PC-9 (cell line): ENCODE results near the gene COL25A1. TPM values are rescaled to one million over a fixed set of nuclear protein-coding genes. Genes with fewer than 3 reads are reported as not detected.

Source experiments
- BruUV-seq: library from RNA; stranded (reverse); fragments of 400-500 nt; replicated peaks from 2 replicates; lab custom pipeline; 2021; lab: Mats Ljungman, UMichigan
- CTCF ChIA-PET: fragments of 300-600 bp; sonication (Branson Sonifier 250); formaldehyde crosslinking; loops from one replicate; lab custom pipeline; 2022; ENCODE audit warnings: antibody characterized with exemption; lab: Charles Lee
- POLR2A ChIA-PET: fragments of 300-600 bp; sonication (Branson Sonifier 250); formaldehyde crosslinking; loops from one replicate; lab custom pipeline; 2022; ENCODE audit warnings: antibody characterized with exemption; ENCODE audit not compliant: unreplicated experiment; lab: Charles Lee
- DNase-seq, 2 experiments: peaks; one replicate each; pipeline versions ENCODE4 v3.0.0 to v3.0.0-alpha.2; 2015 to 2022; ENCODE audit warnings: mixed read lengths in 1 of 2
- H2AFZ ChIP-seq: fragments of 200-600 bp; sonication (generic); 2 replicates; pipeline ENCODE4 v1.8.1; 2017; ENCODE audit warnings: antibody characterized with exemption
- H3F3A ChIP-seq: fragments of 200-600 bp; sonication (generic); 2 replicates; pipeline ENCODE4 v1.8.1; 2017; ENCODE audit warnings: antibody characterized with exemption, mild to moderate bottlenecking, low read depth; ENCODE audit not compliant: insufficient read depth
- H3K27ac ChIP-seq: fragments of 200-600 bp; sonication (generic); 2 replicates; pipeline ENCODE4 v1.6.1; 2016; ENCODE audit warnings: mixed run types
- H3K27me3 ChIP-seq: fragments of 200-600 bp; sonication (generic); 2 replicates; pipeline ENCODE4 v1.6.1; 2016; ENCODE audit warnings: low read depth, mixed run types; ENCODE audit not compliant: insufficient read depth
- H3K36me3 ChIP-seq: fragments of 200-600 bp; sonication (generic); 2 replicates; pipeline ENCODE4 v1.6.1; 2016; ENCODE audit warnings: low read depth, mixed run types
- H3K4me1 ChIP-seq: fragments of 200-600 bp; sonication (generic); replicated peaks from 2 replicates; pipeline ENCODE4 v1.6.1; 2016; ENCODE audit warnings: mixed run types; ENCODE audit not compliant: insufficient read depth
- H3K4me2 ChIP-seq: fragments of 200-600 bp; sonication (generic); 2 replicates; pipeline ENCODE4 v1.6.1; 2017; ENCODE audit warnings: mixed run types
- H3K4me3 ChIP-seq: fragments of 200-600 bp; sonication (generic); 2 replicates; pipeline ENCODE4 v1.6.1; 2016; ENCODE audit warnings: mixed run types
- H3K79me2 ChIP-seq: fragments of 200-600 bp; sonication (generic); 2 replicates; pipeline ENCODE4 v1.6.1; 2017; ENCODE audit warnings: low read depth, mixed run types
- H3K9me2 ChIP-seq: fragments of 200-600 bp; sonication (generic); 2 replicates; pipeline ENCODE4 v1.8.1; 2017; ENCODE audit warnings: mild to moderate bottlenecking; ENCODE audit not compliant: insufficient read depth
- H3K9me3 ChIP-seq: fragments of 200-600 bp; sonication (generic); 2 replicates; pipeline ENCODE4 v1.8.1; 2016; ENCODE audit warnings: low read depth; ENCODE audit not compliant: insufficient read depth
- H4K20me1 ChIP-seq: fragments of 200-600 bp; sonication (generic); 2 replicates; pipeline ENCODE4 v1.8.1; 2017; ENCODE audit not compliant: insufficient read depth
- EZH2 ChIP-seq: fragments of 200-600 bp; sonication (generic); IDR thresholded peaks from 2 replicates; pipeline ENCODE4 v1.8.0; 2017; ENCODE audit warnings: antibody characterized with exemption, low read depth
- intact Hi-C: fragments of 100-400 bp; cut with micrococcal nuclease; formaldehyde crosslinking; loops from one replicate; pipeline ENCODE4 v1.10.0; 2022; ENCODE audit not compliant: unreplicated experiment
- total RNA-seq: library from RNA; stranded (reverse); gene quantifications from 2 replicates; pipeline ENCODE4 v1.2.3, GENCODE V29; 2021
- TF ChIP-seq, protein P1 (sequence below): fragments of 200-600 bp; sonication (generic); conservative IDR thresholded peaks from 2 replicates; pipeline ENCODE4 v1.6.1; 2017; ENCODE audit warnings: mixed run types, antibody characterized with exemption, mild to moderate bottlenecking, moderate library complexity

The COL25A1 gene
- total RNA-seq, 1 experiment from 2014 or later = not detected

DNA sequence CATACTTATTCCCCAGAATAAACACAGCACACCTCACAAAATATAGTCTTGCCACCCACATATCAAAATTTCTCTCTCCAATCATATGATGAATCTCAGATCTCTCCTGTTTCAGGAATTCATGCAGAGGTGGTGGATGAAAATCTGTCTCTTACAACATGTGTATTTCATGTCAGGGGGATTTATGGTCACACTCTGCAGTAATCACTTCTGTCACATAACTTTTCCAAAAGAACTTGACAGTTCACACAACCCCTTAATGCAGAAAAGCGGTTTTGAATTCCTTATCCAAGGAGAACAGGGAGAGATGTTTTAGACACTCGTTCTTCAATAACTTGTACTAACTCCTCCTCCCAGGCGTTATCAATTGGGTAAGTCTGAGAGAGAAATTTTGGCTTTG is 359.1 kb downstream of the COL25A1 start:
- no peak for DNase-seq
- Histone ChIP-seq H3K9me3 (no peaks in the 10 kb centered on the region), H3F3A (no peaks in the 10 kb centered on the region), H3K4me3 (no peak overlapping the region), H3K36me3 (no peaks in the 10 kb centered on the region), H4K20me1 (no peaks in the 10 kb centered on the region), H3K4me1 (no peaks in the 10 kb centered on the region), H2AFZ (no peak overlapping the region), H3K79me2 (no peaks in the 10 kb centered on the region), H3K4me2 (no peak overlapping the region), H3K27ac (no peak overlapping the region), H3K27me3 (no peaks in the 10 kb centered on the region), H3K9me2 (no peaks in the 10 kb centered on the region)
- intact Hi-C loops = no loop called here
- no peak for TF ChIP-seq EZH2
- TF ChIP-seq, protein P1, sequence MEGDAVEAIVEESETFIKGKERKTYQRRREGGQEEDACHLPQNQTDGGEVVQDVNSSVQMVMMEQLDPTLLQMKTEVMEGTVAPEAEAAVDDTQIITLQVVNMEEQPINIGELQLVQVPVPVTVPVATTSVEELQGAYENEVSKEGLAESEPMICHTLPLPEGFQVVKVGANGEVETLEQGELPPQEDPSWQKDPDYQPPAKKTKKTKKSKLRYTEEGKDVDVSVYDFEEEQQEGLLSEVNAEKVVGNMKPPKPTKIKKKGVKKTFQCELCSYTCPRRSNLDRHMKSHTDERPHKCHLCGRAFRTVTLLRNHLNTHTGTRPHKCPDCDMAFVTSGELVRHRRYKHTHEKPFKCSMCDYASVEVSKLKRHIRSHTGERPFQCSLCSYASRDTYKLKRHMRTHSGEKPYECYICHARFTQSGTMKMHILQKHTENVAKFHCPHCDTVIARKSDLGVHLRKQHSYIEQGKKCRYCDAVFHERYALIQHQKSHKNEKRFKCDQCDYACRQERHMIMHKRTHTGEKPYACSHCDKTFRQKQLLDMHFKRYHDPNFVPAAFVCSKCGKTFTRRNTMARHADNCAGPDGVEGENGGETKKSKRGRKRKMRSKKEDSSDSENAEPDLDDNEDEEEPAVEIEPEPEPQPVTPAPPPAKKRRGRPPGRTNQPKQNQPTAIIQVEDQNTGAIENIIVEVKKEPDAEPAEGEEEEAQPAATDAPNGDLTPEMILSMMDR = no peak
- POLR2A ChIA-PET = no interaction called here
- BruUV-seq = no TSS peak
- CTCF ChIA-PET = no interaction called here

DNA sequence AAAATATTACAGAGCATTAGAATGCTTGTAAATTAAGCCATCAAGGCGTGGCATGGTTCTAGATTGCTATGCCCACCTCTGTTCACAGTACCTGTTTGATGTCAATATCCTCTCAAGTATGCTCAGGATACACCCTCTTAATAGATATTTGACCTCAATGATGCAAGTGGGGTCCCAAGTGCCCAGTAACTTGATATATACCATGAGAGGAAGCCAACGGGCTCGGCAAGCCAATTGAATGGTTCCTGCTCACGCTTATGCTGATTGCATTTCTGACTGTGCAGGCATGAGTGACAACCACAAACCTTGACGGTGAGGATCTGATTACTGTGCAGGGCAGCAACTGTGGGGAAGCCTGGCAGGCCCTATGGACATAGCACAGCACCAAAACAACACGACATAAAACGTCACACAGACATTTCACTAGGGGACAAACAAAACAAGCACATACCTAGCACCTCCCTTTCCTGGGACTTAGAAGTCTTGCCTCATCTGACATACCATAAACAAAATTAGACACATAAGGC is 360.5 kb downstream of the COL25A1 start:
- Histone ChIP-seq H3K79me2 (no peaks in the 10 kb centered on the region), H3K36me3 (no peaks in the 10 kb centered on the region), H2AFZ (no peak overlapping the region), H3K9me2 (no peaks in the 10 kb centered on the region), H3K9me3 (no peaks in the 10 kb centered on the region), H4K20me1 (no peaks in the 10 kb centered on the region), H3K4me1 (no peaks in the 10 kb centered on the region), H3K4me2 (no peak overlapping the region), H3K27ac (no peak overlapping the region), H3F3A (no peaks in the 10 kb centered on the region), H3K27me3 (no peaks in the 10 kb centered on the region), H3K4me3 (no peak overlapping the region)
- intact Hi-C loops = no loop called here
- BruUV-seq = no TSS peak
- ChIA-PET POLR2A (no interaction called here), CTCF (no interaction called here)
- DNase-seq = no peak
- TF ChIP-seq, protein P1 = no peak
- TF ChIP-seq EZH2 = no peak

DNA sequence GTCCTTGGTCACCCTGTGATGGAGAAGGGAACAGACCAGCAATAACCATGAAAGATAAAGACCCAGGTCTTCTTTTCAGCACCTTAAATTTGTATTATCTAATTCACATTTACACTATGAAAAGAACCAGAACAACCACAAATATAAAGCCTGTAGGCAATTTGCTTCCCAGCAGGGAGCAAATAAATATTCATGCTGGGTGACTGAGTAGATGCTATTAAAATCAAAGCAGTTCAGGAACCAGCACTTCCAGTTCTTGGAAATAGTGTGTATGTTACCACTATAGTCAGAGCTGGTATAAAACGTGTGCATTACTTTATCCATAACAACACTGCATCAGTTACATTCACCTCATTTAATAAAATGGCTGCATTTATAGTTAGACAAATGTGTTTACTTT is 361.8 kb downstream of the COL25A1 start:
- Histone ChIP-seq H3K9me2 (no peaks in the 10 kb centered on the region), H3K4me3 (no peak overlapping the region), H3K4me1 (no peaks in the 10 kb centered on the region), H3K4me2 (no peak overlapping the region), H3K79me2 (no peaks in the 10 kb centered on the region), H3K36me3 (no peaks in the 10 kb centered on the region), H4K20me1 (no peaks in the 10 kb centered on the region), H2AFZ (no peak overlapping the region), H3K27me3 (no peaks in the 10 kb centered on the region), H3K27ac (no peak overlapping the region), H3K9me3 (no peaks in the 10 kb centered on the region), H3F3A (no peaks in the 10 kb centered on the region)
- no peak for TF ChIP-seq EZH2
- TF ChIP-seq, protein P1 = no peak
- ChIA-PET POLR2A (no interaction called here), CTCF (no interaction called here)
- no TSS peak for BruUV-seq
- intact Hi-C loops = no loop called here
- DNase-seq = no peak
